ENCODE data around the gene OPRD1. TPM values are rescaled to one million over a fixed set of nuclear protein-coding genes. Genes with fewer than 3 reads are reported as not detected.
"Not testable (repeated sequence)": the region's sequence is repeated elsewhere in the genome, so short reads cannot be mapped to it uniquely, and the experiment has no call there.

OPRD1 gene
- total and polyA plus RNA-seq, 3 donors from 2014 or later = 0.18 to 0.74 (median 0.63) TPM

DNA sequence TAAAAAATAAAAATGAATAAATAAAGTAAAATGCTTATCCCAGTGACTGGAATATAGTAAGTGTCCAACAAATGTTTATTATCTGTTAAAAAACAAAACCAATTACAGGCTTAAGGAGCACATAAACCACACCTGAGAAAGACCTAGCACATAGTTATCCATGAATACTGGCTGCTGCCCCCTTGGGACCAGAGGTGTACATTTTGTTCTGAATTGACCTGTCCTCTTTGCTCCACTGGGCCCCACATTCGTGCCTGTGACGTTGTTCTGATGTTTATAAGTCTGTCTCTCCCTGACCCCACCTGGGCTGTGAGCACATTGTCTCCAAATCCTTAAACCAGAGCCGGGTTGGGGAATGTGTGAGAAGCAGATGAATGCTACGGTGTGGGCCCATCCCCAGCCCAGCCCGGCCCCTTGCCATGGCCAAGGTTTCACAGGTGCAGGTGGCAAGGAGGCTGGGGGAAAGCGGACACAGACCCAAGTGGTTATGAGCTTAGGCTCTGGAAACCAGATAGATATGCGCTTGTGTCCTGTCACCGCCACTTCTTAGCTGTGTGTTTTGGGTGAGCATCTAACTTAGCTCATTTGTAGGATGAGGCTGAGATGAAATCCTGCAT, 29.1 kb downstream of the OPRD1 start:
- WGBS, 2 donors = 90 to 94% methylated on average over 8 of the region's 8 CpGs
- intact Hi-C loops (cut with DNase I; ENCODE audit: low total_unique reads) = no loop called here
- TF ChIP-seq CTCF (IDR thresholded peaks at IDR 0.05) (no peak), POLR2A (IDR thresholded peaks at IDR 0.05) (no peak)
- no peaks in the 10 kb centered on the region for H3K9me3 ChIP-seq
- H3K27ac ChIP-seq = no peak overlapping the region
- H3K4me1 ChIP-seq = no peaks in the 10 kb centered on the region
- H3K4me3 ChIP-seq = no peak overlapping the region
- H3K27me3 ChIP-seq = no peaks in the 10 kb centered on the region
- DNase-seq = no peak
- H3K36me3 ChIP-seq (ENCODE audit: low read depth, missing control alignments) = no peaks in the 10 kb centered on the region

GRCh38 chr1:28845786-28846543, 34.0 kb downstream of the OPRD1 start:
- 52 to 68% methylated on average over 8 of the region's 8 CpGs for WGBS, 2 donors
- TF ChIP-seq POLR2A (IDR thresholded peaks at IDR 0.05) = no peak
- no peak for TF ChIP-seq CTCF (IDR thresholded peaks at IDR 0.05)
- Histone ChIP-seq H3K36me3 (ENCODE audit: low read depth, missing control alignments) (no peaks in the 10 kb centered on the region), H3K27ac (no peak overlapping the region), H3K4me1 (no peaks in the 10 kb centered on the region), H3K27me3 (no peaks in the 10 kb centered on the region), H3K9me3 (no peaks in the 10 kb centered on the region), H3K4me3 (no peak overlapping the region)
- intact Hi-C loops (cut with DNase I; ENCODE audit: low total_unique reads) = no loop called here
- DNase-seq = no peak

GRCh38 chr1:28847207-28847606, 35.2 kb downstream of the OPRD1 start:
- intact Hi-C loops (cut with DNase I; ENCODE audit: low total_unique reads); H3K9me3 ChIP-seq; DNase-seq; H3K27ac ChIP-seq; H3K4me3 ChIP-seq; H3K27me3 ChIP-seq; H3K4me1 ChIP-seq; H3K36me3 ChIP-seq (ENCODE audit: low read depth, missing control alignments): not testable (repeated sequence)
- WGBS, 2 donors = 88 to 91% methylated on average over 6 of the region's 6 CpGs

DNA sequence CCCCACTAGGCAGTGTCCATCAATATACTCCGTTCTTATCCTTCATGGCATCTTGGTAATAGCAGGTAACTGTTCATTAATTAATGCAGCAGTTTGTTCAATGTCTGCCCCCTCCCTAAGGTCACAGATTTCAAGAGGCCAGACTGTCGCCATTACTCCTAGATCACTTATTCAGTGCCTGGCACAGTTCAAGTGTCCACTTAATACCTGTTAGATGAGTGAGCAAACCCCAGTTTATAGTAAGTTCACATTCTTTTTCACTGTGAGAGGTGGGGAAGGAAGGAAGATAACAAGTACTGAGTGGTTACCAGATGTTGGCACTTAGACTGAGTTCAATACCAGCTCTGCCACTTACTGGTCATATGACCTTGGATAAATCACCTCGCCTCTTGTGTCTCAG, 36.4 kb downstream of the OPRD1 start:
- no peak for TF ChIP-seq CTCF (IDR thresholded peaks at IDR 0.05)
- 83 to 85% methylated on average over 3 of the region's 3 CpGs for WGBS, 2 donors
- H3K4me1 ChIP-seq = no peaks in the 10 kb centered on the region
- DNase-seq = no peak
- no peak overlapping the region for H3K4me3 ChIP-seq
- no peaks in the 10 kb centered on the region for H3K27me3 ChIP-seq
- intact Hi-C loops (cut with DNase I; ENCODE audit: low total_unique reads) = no loop called here
- no peaks in the 10 kb centered on the region for H3K9me3 ChIP-seq
- no peaks in the 10 kb centered on the region for H3K36me3 ChIP-seq (ENCODE audit: low read depth, missing control alignments)
- no peak overlapping the region for H3K27ac ChIP-seq

DNA sequence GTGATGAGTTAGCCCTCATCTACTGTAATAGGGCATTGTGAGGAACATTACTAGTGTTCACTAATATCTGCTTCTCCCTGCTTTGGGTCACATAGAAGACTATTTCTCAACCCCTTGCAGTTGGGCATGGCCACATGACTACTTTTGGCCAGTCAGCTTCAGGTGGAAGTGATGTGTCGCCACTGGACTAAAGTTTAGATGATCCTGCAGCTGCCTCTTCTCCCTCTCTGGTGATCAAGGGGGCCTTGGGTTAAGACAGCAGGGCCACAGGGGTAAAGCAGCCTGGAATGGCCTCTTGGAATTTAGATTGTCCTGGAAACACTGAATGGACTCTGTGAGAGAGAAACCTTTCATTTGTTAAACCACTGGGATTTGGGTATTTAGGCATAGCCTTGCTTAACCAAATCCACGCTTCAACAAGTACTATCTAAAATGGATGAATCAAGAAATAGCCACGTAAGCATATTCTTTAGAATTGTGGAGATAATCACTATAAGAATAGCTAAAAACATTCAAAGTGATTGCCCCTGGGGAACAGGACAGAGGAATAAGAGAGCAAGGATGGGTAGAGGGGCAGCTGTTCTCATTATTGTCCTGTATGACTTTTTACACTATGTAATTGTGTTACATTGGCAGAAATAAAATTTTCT, 41.2 kb downstream of the OPRD1 start:
- no peaks in the 10 kb centered on the region for H3K9me3 ChIP-seq
- DNase-seq = no peak
- no peaks in the 10 kb centered on the region for H3K27me3 ChIP-seq
- TF ChIP-seq CTCF (IDR thresholded peaks at IDR 0.05) (no peak), POLR2A (IDR thresholded peaks at IDR 0.05) (no peak)
- no peak overlapping the region for H3K4me3 ChIP-seq
- WGBS, 2 donors = 83 to 89% methylated on average over 3 of the region's 3 CpGs
- H3K4me1 ChIP-seq = peaks cover 3% of the 10 kb centered on the region
- intact Hi-C loops (cut with DNase I; ENCODE audit: low total_unique reads) = no loop called here
- no peak overlapping the region for H3K27ac ChIP-seq
- H3K36me3 ChIP-seq (ENCODE audit: low read depth, missing control alignments) = no peaks in the 10 kb centered on the region

DNA sequence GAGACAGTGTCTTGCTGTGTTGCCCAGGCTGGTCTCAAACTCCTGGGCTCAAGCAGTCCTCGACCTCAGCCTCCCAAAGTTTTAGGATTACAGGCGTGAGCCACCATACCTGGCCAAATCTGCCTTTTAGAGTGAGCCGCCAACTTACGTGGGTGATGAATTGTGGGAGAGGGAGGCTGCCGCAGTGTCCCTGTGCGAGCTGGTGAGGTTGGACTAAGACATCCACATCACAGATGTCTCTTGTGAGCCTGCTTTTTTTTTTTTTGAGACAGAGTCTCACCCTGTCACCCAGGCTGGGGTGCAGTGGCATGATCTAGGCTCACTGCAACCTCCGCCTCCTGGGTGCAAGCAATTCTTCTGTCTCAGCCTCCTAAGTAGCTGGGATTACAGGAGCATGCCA, 42.4 kb downstream of the OPRD1 start:
- H3K27ac ChIP-seq; H3K4me1 ChIP-seq; DNase-seq; H3K9me3 ChIP-seq; H3K27me3 ChIP-seq; H3K4me3 ChIP-seq; intact Hi-C loops (cut with DNase I; ENCODE audit: low total_unique reads); H3K36me3 ChIP-seq (ENCODE audit: low read depth, missing control alignments): not testable (repeated sequence)
- 84 to 92% methylated on average over 6 to 7 of the region's 7 CpGs for WGBS, 2 donors

Data from testis (tissue), 3 donors.